ENCODE data around the gene SH3BP2.
A peak's percentile ranks its signal among the peaks of the same experiment; 100 is the strongest.
"Not testable (repeated sequence)": the region's sequence is repeated elsewhere in the genome, so short reads cannot be mapped to it uniquely, and the experiment has no call there.

Gene SH3BP2

DNA sequence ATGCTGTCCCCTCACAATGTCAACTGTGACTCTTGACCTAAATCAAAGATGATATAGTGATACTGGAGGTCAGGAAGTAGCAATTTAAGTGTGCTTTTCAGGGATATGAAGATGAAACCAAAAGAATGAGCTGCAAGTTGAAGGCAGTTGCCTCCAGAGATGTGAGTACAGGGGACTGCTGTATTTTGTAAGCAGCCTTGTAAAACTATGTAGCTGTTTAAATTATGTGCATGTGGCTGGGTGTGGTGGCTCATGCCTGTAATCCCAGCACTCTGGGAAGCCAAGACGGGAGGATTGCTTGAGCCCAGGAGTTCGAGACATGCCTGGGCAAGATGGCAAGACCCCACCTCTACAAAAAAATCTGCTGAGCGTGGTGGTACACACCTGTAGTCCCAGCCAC lies 21.6 kb upstream of the SH3BP2 start:
- no peak for TF ChIP-seq ZNF274 (IDR thresholded peaks at IDR 0.05; ENCODE audit: low read depth, low read length)
- no peak overlapping the region for H3K4me3 ChIP-seq (ENCODE audit: low read length)

DNA sequence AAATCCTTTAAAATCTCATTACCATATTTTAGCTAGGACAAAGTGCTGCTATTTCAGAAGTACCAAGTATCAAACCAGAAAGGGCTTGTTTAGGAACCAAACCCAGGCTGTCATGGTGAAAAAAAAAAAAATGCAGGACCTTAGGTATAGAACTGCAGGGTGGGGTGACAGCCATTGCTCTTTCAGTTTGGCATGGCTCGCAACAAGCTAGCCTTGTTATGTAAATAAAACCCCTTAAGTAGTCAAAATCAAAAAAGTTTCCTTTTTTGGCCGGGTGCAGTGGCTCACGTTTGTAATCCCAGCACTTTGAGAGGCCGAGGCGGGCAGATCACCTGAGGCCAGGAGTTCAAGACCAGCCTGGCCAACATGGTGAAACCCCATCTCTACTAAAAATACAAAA lies 12.2 kb upstream of the SH3BP2 start:
- not testable (repeated sequence) for H3K4me3 ChIP-seq (ENCODE audit: low read length)

- TF ChIP-seq ZNF274 (IDR thresholded peaks at IDR 0.05; ENCODE audit: low read depth, low read length): peak; percentile 40; the same call in 1 of the 2 replicates
- H3K4me3 ChIP-seq (ENCODE audit: low read length): no peak overlapping the region
These were observed 11.0 kb upstream of the SH3BP2 start for GRCh38 chr4:2781911-2782310.

DNA sequence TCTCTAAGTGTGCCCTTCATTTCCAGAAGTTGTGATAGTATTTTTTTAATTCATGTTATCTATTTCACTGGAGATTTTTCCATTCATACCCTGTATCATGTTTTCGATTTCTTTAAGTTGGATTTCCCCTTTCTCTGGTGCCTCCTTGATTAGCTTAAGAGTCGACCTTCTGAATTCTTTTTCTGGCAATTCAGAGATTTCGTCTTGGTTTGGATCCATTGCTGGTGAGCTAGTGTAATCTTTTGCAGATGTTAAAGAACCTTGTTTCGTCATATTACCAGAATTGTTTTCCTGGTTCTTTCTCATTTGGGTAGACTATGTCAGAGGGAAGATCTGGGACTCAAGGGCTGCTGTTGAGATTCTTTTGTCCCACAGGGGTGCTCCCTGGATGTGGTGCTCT lies 9.1 kb upstream of the SH3BP2 start:
- no peak overlapping the region for H3K4me3 ChIP-seq (ENCODE audit: low read length)
- no peak for TF ChIP-seq ZNF274 (IDR thresholded peaks at IDR 0.05; ENCODE audit: low read depth, low read length)

DNA sequence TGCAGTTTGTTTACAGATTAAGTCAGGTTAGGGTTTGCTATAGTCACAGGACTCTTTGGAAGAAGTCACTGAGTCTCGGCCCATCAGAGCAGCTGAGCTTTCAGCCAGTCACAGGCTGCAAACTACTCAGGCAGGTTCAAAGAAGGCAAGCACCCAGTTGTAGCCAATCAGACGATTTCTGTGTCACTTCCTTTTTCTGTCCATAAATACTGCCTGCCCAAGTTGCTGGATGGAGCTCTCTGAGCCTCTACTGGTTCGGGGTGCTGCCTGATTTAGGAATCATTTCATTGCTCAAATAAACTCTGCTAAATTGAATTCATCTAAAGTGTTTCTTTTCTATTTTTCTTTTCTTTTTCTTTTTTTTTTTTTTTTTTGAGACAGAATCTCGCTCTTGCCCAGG lies 7.3 kb upstream of the SH3BP2 start:
- no peak overlapping the region for H3K4me3 ChIP-seq (ENCODE audit: low read length)
- no peak for TF ChIP-seq ZNF274 (IDR thresholded peaks at IDR 0.05; ENCODE audit: low read depth, low read length)

GRCh38 chr4:2786152-2786671 lies 6.7 kb upstream of the SH3BP2 start:
- TF ChIP-seq ZNF274 (IDR thresholded peaks at IDR 0.05; ENCODE audit: low read depth, low read length): no peak
- H3K4me3 ChIP-seq (ENCODE audit: low read length): no peak overlapping the region

DNA sequence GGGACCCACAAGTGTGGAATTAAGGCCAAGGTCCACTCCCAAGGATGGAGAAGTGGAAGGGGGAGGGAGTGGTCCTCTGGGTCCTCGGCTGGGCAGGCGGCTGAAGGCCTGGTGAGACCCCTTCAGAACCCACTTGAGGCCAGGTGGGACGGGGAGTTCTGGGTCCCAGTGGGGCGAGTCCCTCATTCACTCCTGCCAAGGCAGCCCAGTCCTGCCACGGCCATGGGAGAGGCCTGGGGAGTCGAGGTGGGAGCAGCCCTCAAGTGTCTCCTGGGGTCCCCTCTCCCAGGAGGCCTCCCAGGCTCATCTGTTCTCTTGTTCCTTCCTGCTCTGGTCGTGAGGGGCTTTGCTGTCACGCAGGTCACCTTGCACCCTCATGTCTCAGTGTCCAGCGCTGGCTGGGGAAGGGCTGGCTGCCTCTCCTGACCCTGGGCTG lies 6.1 kb upstream of the SH3BP2 start:
- TF ChIP-seq ZNF274 (IDR thresholded peaks at IDR 0.05; ENCODE audit: low read depth, low read length): no peak
- no peak overlapping the region for H3K4me3 ChIP-seq (ENCODE audit: low read length)

- H3K4me3 ChIP-seq (ENCODE audit: low read length): no peak overlapping the region; the same call in 1 of the 2 replicates
- no peak for TF ChIP-seq ZNF274 (IDR thresholded peaks at IDR 0.05; ENCODE audit: low read depth, low read length)
These were observed 5.4 kb upstream of the SH3BP2 start for GRCh38 chr4:2787230-2788100.

DNA sequence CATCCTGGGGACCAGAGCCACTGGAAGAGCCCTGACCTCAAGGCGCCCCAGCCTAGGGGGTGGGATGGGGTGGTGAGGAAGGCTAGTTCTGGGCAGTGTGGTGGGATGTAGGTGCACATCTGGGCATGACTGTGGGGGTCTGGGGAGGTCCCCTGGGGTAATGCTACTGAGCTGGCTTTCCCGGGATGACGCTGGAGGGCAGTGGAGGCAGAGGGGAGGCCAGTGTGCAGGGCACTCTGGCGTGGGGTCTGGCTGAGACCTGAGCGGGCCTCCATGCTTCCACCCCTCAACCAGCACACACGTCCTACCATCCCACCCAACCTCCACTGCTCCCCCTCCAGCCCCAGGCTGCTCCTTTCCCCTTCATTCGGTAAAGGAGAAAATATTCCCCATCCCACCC lies 4.8 kb upstream of the SH3BP2 start:
- no peak overlapping the region; the same call in 1 of the 2 replicates for H3K4me3 ChIP-seq (ENCODE audit: low read length)
- TF ChIP-seq ZNF274 (IDR thresholded peaks at IDR 0.05; ENCODE audit: low read depth, low read length): no peak

DNA sequence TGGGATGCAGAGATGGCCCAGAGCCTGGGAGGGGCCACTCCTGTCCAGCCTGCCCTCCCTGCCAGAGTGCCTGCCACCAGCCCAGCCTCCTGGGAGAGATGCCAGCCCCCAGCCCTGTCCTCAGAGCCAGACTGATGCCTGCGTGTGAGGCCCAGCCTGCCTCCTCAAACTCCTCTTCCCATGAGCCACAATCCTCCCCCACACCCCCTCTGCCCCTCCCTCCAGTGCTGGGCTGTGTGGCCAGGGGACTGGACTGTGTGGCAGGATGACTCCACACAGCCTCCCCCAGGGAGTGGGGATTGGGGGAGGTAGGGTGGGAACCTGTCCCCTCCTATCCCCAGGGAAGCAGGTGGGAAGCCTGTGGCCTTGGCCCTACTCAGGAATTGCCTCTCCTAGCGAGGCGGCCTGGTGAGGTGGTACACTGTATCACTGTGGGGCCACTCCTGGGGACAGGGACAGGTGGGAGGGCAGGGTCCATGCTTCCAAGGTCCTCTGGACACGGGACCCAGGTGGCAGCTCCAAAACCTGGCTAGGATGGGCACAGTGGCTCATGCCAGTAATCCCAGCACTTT lies 4.3 kb upstream of the SH3BP2 start:
- TF ChIP-seq ZNF274 (IDR thresholded peaks at IDR 0.05; ENCODE audit: low read depth, low read length): no peak
- no peak overlapping the region for H3K4me3 ChIP-seq (ENCODE audit: low read length)

DNA sequence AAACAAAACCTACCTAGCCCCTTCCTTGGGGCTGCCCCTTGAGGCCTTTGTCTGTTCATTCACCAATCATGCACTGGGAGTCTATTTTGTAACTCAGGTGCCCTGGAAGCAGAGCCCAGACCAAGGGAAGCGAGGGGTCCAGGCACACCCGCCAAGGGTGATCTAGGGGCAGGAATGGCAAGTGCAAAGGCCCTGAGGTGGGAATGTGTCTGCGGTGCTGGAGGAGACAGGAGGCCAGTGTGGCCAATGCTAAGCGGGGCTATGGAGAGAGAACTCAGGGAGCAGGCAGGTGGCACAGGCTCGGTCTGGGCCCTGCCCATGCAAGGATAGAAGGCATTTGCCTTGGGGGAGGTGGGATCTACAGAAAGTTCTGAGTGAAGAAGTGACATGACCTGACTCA lies 3.5 kb upstream of the SH3BP2 start:
- no peak for TF ChIP-seq ZNF274 (IDR thresholded peaks at IDR 0.05; ENCODE audit: low read depth, low read length)
- no peak overlapping the region for H3K4me3 ChIP-seq (ENCODE audit: low read length)

DNA sequence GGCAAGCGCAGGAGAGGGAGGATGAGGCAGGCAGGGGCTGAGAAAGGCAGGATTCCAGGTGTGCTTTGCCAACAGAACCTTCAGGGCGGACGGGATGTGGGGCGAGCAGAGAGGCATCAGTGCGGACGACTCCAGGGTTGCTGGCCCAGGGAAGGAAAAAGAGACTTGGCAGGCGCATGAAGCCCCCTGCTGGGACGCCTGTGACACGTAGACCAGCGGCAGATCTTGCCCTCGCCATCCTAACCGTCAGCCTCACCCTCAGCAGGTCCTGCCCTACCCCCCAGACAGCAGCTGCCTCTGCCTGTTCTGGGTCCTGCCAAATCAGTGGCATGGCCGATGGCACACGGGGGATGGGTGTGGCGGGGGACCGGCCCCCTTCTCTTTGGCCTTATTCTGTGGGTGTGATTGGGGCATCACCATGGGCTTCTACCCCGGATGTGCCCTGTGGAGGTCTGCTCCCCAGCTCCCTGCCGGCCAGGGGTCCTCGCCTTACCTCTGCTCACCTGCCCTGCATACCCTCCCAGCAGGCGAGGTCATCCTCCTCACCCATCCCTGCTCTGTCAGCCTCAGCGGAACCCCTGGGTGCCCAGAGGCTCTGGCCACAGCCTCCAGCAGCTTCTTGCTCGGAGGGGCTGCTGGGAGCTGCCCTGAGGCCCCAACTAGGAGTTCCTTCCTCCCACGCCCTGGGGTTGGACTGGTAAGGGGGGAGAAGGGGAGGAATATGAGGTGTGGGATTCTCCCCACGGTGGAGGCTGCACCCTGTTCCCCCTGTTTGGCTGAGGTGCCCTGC lies 2.9 kb upstream of the SH3BP2 start:
- H3K4me3 ChIP-seq (ENCODE audit: low read length): no peak overlapping the region
- TF ChIP-seq ZNF274 (IDR thresholded peaks at IDR 0.05; ENCODE audit: low read depth, low read length): no peak

DNA sequence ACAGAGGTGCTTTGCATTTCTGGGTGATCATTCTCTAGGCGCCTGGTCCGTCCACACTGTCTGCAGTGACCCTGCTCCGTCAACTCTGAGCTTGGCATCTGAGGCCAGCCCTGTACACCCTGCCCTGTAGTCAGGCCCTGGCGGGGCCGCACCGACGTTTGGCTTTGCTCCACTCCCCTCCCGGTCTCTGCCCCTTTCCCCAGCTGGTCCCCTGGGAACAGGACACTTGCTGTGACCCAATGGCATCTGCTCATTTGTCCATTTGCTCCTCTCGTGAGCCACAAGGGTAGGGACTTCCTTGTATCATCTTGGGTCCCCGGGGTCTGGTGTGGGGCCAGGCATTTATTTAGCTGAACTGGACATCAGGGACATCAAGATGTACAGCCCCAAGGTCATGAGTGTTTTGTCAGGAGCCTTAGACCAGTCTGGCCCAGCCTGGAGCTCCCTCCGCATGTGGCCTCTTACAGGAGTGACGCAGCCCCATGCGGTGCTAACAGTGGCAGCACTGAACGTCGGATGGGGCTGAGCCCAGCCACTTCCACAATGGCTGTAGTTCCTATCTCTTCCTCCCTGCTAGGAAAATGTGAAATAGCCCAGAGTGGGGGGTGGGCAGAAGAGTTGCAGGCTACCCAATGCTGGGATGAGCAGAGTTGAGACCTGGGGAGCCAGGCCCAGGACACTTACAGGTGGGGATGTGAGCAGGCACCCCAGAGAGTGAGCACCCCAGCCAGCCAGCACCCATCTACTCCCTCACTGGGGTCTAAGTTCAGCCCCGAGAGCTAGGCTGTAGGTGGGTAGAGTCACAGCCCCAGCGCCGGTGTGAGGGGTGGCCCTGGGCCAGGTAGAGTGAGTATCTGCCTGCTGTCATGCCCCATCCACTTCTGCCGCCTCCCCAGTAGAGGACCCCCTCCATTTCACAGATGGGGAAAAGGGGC lies 2.0 kb upstream of the SH3BP2 start:
- TF ChIP-seq ZNF274 (IDR thresholded peaks at IDR 0.05; ENCODE audit: low read depth, low read length): no peak
- no peak overlapping the region for H3K4me3 ChIP-seq (ENCODE audit: low read length)
